GM12878 (cell line): ENCODE results near the gene SPATA3. TPM values are rescaled to one million over a fixed set of nuclear protein-coding genes. Genes with fewer than 3 reads are reported as not detected.

Experiments used
- BCL11A ChIP-seq: IDR thresholded peaks from 2 replicates; pipeline ENCODE4 v1.6.1; 2011; ENCODE audit warnings: low read depth, low read length
- BCLAF1 ChIP-seq: fragments of 450-650 bp; IDR thresholded peaks from 2 replicates; pipeline ENCODE4 v1.6.1; 2017; ENCODE audit warnings: antibody characterized with exemption, mild to moderate bottlenecking, moderate library complexity
- CHD4 ChIP-seq: fragments of 200-600 bp; sonication (generic); IDR thresholded peaks from 2 replicates; pipeline ENCODE4 v1.6.1; 2016; ENCODE audit warnings: mild to moderate bottlenecking
- CREM ChIP-seq: IDR thresholded peaks from 2 replicates; pipeline ENCODE4 v1.6.1; 2014; ENCODE audit warnings: antibody characterized with exemption, low read depth
- E2F8 ChIP-seq: fragments of 450-650 bp; IDR thresholded peaks from 2 replicates; pipeline ENCODE4 v1.6.1; 2018; ENCODE audit warnings: mild to moderate bottlenecking, low read depth, moderate library complexity; ENCODE audit not compliant: partially characterized antibody
- EP300 ChIP-seq, 2 experiments: fragments of 150-350 bp in 1 of 2; IDR thresholded peaks; 2 replicates each; pipeline ENCODE4 v1.6.1; 2011 to 2012; ENCODE audit warnings: low read depth in 2 of 2, low read length in 2 of 2, borderline replicate concordance in 1 of 2, improper control_type of control experiment in 1 of 2, inconsistent platforms in 1 of 2; ENCODE audit not compliant: control insufficient read depth in 1 of 2
- ETV6 ChIP-seq, 2 experiments: fragments of 450-650 bp in 1 of 2; IDR thresholded peaks in 1 of 2; conservative IDR thresholded peaks in 1 of 2; 2 replicates each; pipeline ENCODE4 v1.6.1; 2014; ENCODE audit warnings: antibody characterized with exemption in 1 of 2, borderline replicate concordance in 1 of 2, low read depth in 1 of 2, mild to moderate bottlenecking in 1 of 2, moderate library complexity in 1 of 2
- EZH2 ChIP-seq: IDR thresholded peaks from 2 replicates; pipeline ENCODE4 v1.6.1; 2012; ENCODE audit warnings: low read depth, mild to moderate bottlenecking, control low read depth, inconsistent platforms, low read length, borderline replicate concordance; ENCODE audit not compliant: control insufficient read depth
- GABPA ChIP-seq: IDR thresholded peaks from 2 replicates; pipeline ENCODE4 v1.6.1; 2014; ENCODE audit warnings: antibody characterized with exemption, low read depth, mild to moderate bottlenecking, inconsistent platforms
- IKZF2 ChIP-seq, 2 experiments: fragments of 450-650 bp; IDR thresholded peaks; 2 replicates each; pipeline ENCODE4 v1.6.1; 2017; ENCODE audit warnings: mild to moderate bottlenecking in 2 of 2, moderate library complexity in 2 of 2
- LARP7 ChIP-seq: fragments of 450-650 bp; IDR thresholded peaks from 2 replicates; pipeline ENCODE4 v1.6.1; 2017; ENCODE audit warnings: mild to moderate bottlenecking
- MTA2 ChIP-seq: fragments of 450-650 bp; IDR thresholded peaks from 2 replicates; pipeline ENCODE4 v1.6.1; 2016; ENCODE audit warnings: low read depth, mild to moderate bottlenecking, moderate library complexity
- PAX5 ChIP-seq: IDR thresholded peaks from 2 replicates; pipeline ENCODE4 v1.6.1; 2011; ENCODE audit warnings: low read depth, low read length, borderline replicate concordance
- PML ChIP-seq: IDR thresholded peaks from 2 replicates; pipeline ENCODE4 v1.6.1; 2012; ENCODE audit warnings: low read length, inconsistent platforms
- RUNX3 ChIP-seq: IDR thresholded peaks from 2 replicates; pipeline ENCODE4 v1.6.1; 2012; ENCODE audit warnings: low read length, inconsistent platforms
- SRF ChIP-seq, 2 experiments: IDR thresholded peaks; 2 replicates each; pipeline ENCODE4 v1.6.1; 2011; ENCODE audit warnings: low read depth in 2 of 2, low read length in 2 of 2, mild to moderate bottlenecking in 1 of 2, moderate library complexity in 1 of 2
- SUPT20H ChIP-seq: IDR thresholded peaks from 2 replicates; pipeline ENCODE4 v1.6.1; 2011; ENCODE audit warnings: low read depth, mild to moderate bottlenecking, low read length, moderate library complexity, borderline replicate concordance; ENCODE audit not compliant: control insufficient read depth
- ZBTB33 ChIP-seq: fragments of 450-650 bp; IDR thresholded peaks from 2 replicates; pipeline ENCODE4 v1.6.1; 2017; ENCODE audit warnings: mild to moderate bottlenecking
- ZNF384 ChIP-seq: IDR thresholded peaks from 2 replicates; pipeline ENCODE4 v1.6.1; 2012; ENCODE audit warnings: low read depth, mild to moderate bottlenecking, low read length, improper control_type of control experiment, borderline replicate concordance
- ZZZ3 ChIP-seq: IDR thresholded peaks from 2 replicates; pipeline ENCODE4 v1.6.1; 2011; ENCODE audit warnings: low read depth; ENCODE audit not compliant: control insufficient read depth, insufficient read length
- polyA plus RNA-seq, 11 experiments: library from polyadenylated mRNA; depleted of rRNA in 4 of 11; unstranded in 6 of 11; stranded (reverse) in 5 of 11; fragments of >200 nt; fragmentation: Nextera tagmentation in 4 of 11; fragmentation: Illumina TruSeq in 1 of 11; extraction: Ambion mirVana in 4 of 11; extraction: Trizol in 1 of 11; gene quantifications; 1 replicate in 1 of 11; 2 replicates in 10 of 11; pipeline versions ENCODE4 v1.2.1 to v1.2.3, GENCODE V29; 2011 to 2016; ENCODE audit warnings: inconsistent platforms in 2 of 11, missing spikeins in 2 of 11, low read depth in 1 of 11
- total RNA-seq, 4 experiments: library from RNA; depleted of rRNA in 3 of 4; stranded (reverse); fragments of >200 nt in 3 of 4; fragmentation: Illumina TruSeq in 1 of 4; extraction: Trizol in 1 of 4; gene quantifications; 2 replicates each; pipeline versions ENCODE4 v1.2.1 to v1.2.3, GENCODE V29; 2013 to 2021

The SPATA3 gene
- total and polyA plus RNA-seq, 10 of the 15 experiments (the other 5 are each of a cell fraction or from before 2014, with no cell fraction given): not detected

GRCh38 chr2:230982528-230982927 lies 13.4 kb upstream of the SPATA3 start (continued):
- TF ChIP-seq E2F8: no peak
- no peak for TF ChIP-seq ZBTB33
- TF ChIP-seq ETV6 (conservative IDR thresholded peaks at IDR 0.05 in 1 of 2, IDR thresholded peaks at IDR 0.05 in 1 of 2; ENCODE audit: borderline replicate concordance in 1 of 2, low read depth in 1 of 2): no peak
- no peak for TF ChIP-seq BCLAF1
- no peak for TF ChIP-seq PML
- peak; percentile 28; the same call in 1 of the 2 replicates for TF ChIP-seq MTA2
- TF ChIP-seq CREM: peak; percentile 50; the same call in 1 of the 2 replicates
- no peak for TF ChIP-seq LARP7
- TF ChIP-seq EP300 (IDR thresholded peaks at IDR 0.05; ENCODE audit: borderline replicate concordance in 1 of 2, control insufficient read depth in 1 of 2, low read depth in 2 of 2, low read length in 2 of 2): no peak
- TF ChIP-seq BCL11A: 0 out of 2 replicates have a peak, but pooled peaks have one; percentile 31
- no peak for TF ChIP-seq SUPT20H
- no peak for TF ChIP-seq ZNF384
- TF ChIP-seq GABPA: no peak
- TF ChIP-seq ZZZ3: no peak
- TF ChIP-seq CHD4: no peak
- TF ChIP-seq IKZF2 (IDR thresholded peaks at IDR 0.05): 0 out of 4 replicates have a peak, but pooled peaks of 1 of the 2 experiments have one; percentile 4
- no peak for TF ChIP-seq RUNX3
- no peak for TF ChIP-seq SRF (IDR thresholded peaks at IDR 0.05; ENCODE audit: low read depth in 2 of 2, low read length in 2 of 2)
- no peak for TF ChIP-seq EZH2
- TF ChIP-seq PAX5: no peak
